ENCODE data around the gene MYL6.

GRCh38 chr12:56208006-56208405 is 49.8 kb downstream of the MYL6 start:
- TF ChIP-seq NFIC (IDR thresholded peaks at IDR 0.05) (no peak), TEAD4 (IDR thresholded peaks at IDR 0.05) (no peak), FOXM1 (IDR thresholded peaks at IDR 0.05; ENCODE audit: borderline replicate concordance, low read depth) (no peak), EGR1 (IDR thresholded peaks at IDR 0.05) (no peak), TAF1 (IDR thresholded peaks at IDR 0.05; ENCODE audit: low read depth) (no peak)

Measured in Ishikawa (cell line).